CD4-positive, alpha-beta T cell treated with Interleukin-6 at 100 ng/mL for 8 hours (primary cell): ENCODE measurements around the gene DSCAM.

Source experiments
- DNase-seq: peaks from one replicate; pipeline ENCODE4 v3.0.0-alpha.2; 2020; ENCODE audit warnings: mixed read lengths, low spot score

DSCAM gene

DNA sequence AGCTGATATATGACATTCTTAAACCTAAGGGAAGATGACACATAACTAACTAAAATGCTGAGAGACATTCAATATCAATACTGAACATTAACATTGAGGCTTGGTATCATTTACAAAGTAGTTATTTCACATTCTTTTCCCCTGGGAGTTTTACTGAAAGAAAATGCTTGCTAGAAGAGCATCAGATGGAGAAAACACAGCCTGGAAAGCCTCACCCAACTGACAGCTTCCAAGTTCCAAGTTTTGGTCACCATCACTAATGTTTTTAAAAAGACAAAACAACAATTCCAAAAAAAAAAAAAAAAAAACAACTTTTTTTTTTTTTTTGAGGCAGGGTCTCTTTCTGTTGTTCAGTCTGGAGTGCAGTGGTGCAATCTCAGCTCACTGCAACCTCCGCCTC lies 80.6 kb downstream of the DSCAM start:
- DNase-seq: no peak

DNA sequence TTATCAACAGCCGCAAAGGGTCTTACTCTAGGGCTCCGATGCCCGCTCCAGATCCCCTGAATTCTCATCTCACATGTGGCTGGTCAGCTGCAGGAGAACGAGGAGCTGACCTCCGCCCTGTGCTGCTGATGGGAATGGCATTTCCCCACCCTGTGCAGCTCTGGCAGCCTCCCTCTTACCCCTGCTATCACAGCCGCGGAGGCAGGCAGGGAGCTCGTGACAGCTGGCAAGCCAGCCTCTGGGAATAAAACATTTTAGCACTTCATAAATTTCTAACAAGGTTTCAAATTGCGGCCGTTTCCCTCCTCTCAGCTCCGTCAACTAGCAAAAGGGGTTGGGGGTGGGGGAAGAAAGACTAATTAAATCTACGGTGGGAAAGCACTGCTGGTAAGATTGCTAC lies 81.1 kb downstream of the DSCAM start:
- no peak for DNase-seq

DNA sequence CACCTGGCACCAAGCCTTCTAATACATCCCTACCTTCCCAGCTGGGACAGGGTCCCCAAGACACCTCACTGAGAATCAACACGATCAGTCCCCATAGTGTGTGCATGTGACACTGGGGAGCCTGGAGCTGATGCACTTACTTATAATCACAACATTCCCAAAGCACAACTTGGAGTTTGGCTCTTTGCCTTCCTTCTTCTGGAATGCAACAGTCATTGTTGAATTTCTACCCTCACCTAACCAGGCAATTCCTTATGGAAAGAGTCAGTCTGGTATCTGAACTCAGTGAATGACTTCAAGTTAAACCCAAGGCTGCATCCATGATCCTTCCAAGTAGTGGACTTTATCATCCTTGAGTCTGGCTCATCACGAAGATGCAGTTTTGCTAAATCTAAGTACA lies 86.1 kb downstream of the DSCAM start:
- no peak for DNase-seq

DNA sequence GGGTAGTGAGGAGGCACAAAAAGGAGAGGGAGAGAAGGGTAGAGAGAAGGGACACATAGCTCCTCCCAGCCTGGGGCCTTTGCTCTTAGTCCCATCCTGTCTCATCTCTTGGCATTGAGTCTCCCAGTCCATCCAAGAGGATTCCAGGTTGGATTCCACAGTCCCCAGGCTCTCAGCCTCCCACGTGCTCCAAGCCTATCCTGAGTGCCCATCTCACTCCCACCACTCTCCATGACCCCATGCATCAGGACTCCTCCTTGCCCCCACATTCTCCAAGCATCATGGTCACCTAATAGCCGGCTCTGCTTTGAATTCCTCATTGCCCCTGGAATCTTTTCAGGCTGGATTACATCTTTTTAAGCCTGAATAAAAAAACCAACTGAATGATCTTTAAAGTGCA lies 87.9 kb downstream of the DSCAM start:
- no peak for DNase-seq

DNA sequence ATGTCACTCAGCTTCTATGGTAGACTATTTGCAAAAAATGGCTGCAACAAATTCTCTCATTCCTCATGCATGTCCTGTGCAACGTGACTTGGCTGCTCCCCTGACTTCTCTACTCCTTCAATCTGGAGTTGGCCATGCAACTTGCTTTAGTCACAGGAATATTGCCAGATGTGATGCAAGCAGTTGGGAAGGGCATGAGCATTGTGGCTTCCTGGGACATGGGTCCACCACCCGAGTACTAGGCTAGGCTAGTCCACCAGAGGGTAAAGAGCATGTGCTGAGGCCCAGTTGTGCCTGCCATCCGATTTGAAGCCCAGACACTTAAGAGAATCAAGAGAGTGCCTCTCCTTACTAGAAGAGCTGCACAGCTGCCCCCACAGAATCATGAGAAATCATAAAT lies 89.6 kb downstream of the DSCAM start:
- DNase-seq: no peak

DNA sequence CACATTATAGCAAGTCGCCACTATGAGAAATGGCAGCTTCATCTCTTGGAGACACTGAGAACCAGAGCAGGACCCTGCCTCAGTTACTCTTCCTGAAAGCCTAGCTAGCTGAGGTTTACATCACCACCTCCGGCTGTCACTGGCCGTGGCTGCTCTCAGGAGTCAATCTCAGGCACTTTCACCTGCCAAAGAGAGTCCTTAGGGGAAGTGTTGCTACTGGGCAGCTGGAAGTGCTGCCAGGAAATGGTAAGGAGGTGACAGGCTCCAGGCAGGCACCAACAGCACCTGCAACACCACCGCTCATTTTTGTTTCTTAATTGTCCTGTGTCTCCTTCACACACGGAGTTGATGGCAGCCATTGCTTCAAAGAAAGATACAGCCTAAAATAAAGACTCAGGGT lies 92.5 kb downstream of the DSCAM start:
- DNase-seq: no peak

DNA sequence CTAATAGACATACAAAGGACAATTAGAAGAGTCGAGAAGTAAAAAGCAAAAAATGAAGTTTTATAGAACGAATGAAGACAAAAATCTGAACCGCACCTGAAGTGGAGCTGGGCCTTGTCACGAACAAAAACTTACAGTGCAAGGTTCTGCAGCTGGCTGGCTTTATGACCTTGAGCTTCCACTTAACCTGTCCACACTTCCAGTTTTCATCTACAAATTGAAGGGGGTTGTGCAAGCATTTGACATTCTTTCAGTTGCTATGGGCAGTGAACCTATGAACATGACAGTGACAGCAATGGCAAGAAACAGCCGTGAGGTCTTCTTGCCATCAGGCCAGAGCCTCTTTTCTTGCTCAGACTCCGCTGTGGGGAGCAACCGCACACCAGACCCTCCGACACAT lies 93.2 kb downstream of the DSCAM start:
- no peak for DNase-seq

DNA sequence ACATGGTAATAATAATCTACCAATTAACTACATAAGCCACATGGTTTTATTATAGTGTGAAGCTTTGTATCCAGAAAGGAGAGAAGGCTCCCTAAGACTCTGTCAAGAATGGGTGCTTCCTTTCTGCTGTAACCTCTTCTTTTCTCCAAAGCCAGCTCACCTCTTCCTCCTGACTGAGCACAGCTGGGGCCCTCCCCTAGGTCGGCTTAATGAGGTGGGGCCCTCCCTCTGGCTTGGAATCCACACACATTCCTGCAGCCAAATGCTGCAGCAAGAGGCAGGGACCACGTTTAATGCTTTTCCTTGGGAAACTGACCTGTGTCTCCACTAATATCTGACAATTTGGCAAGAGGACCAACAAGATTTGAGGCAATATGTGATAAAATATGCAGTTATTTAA lies 94.8 kb downstream of the DSCAM start:
- no peak for DNase-seq

DNA sequence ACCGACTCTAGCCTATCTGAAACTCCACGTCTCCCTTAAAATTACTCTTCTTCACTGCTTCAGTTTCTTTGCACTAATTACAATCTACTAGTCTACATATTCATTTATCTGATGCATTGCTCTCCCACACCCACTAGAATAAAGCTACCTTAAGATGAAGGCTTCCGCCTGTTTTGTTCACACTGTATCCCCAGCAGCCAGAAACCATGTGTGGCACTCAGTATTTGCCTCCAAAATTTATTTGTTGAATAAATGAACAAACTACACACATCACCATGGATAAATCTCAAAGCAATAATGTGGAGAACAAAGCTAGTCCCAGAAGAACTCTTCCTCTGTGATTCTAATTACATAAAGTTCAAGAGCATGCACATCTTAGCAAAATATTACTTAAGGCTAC lies 95.7 kb downstream of the DSCAM start:
- no peak for DNase-seq

DNA sequence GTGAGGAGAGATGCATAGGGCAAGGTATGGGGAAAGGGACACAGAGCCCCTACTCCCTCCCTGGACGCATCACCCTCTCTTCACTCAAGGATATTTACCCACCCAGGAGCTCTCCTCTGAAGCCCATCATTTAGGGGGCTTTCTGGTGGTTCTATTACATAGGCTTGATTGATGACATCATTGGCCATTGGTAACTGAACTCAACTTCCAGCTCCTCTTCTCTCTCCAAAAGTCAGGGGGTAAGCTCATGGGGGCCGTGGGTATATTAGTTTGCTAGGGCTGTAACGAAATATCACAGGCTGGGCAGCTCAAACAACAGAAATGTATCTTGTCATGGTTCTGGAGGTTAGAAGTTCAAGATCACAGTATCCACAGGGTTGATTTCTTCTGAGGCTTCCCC lies 110.8 kb downstream of the DSCAM start:
- DNase-seq: no peak

DNA sequence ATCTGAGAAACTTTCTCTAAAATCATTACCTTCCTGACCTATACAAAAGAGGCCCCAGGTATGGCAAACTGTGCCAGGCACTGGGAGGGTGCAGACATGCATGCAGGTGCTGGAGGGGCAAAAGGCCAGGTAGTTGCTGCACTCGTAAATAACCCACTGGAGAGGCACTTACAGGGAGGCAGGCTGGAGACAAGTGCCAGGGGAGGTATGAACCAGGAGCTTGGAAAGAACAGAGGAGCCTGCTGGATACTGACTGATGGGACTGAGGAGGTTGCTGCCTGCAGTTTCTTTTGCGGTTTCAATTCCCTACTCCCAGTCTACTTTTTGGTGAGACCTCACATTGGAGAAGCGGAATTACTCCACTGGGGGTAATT lies 113.9 kb downstream of the DSCAM start:
- DNase-seq: no peak

DNA sequence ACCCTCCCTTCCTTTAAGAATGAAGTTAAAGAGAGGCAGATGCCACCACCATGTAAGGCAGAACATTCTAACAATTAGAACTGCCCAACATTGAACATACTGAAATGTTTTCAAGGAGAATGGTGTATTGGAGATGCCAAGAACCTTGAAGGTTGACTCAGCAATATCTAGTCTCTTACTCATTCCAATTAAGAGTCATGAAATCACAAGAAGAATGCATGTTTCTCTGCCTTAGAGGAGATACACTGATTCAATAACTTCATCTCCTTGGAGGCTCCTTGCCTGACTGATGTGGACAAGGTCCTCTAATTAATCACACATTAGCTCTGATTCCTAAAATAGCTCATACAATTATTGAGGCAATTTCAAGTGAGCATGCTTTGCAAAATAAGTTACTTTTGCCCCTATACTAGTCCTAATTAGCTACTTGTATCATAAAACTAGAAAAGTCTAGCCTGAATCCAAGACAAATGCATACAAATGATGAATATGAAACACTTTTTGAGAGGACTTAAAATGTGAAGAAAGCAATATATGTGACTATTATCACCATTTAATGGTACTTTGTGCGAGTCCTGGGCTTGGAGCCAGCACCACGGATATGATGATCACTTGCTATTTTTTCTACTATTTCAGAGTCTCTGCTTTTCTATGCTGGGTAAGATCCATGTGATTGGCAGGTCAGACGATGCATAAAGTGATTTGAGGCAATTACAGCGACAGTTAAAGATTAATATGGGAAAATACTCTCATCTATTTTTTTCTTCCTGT lies 114.5 kb downstream of the DSCAM start:
- no peak for DNase-seq

DNA sequence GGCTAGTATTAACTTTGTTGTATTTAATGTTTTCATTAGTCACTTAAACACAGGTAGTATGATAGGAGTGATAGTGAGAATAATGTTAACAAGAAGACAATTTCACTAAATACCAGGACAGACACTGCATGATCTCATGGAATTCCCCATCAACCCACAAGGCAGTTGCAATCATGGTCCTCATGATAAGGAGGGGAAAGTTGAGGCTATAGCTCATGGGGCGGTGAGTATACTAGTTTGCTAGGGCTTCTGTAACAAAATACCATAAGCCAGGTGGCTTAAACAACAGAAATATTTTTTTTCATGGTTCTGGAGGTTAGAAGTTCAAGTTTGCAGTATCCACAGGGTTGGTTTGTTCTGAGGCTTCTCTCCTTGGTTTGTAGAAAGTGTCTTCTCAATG lies 115.8 kb downstream of the DSCAM start:
- no peak for DNase-seq

DNA sequence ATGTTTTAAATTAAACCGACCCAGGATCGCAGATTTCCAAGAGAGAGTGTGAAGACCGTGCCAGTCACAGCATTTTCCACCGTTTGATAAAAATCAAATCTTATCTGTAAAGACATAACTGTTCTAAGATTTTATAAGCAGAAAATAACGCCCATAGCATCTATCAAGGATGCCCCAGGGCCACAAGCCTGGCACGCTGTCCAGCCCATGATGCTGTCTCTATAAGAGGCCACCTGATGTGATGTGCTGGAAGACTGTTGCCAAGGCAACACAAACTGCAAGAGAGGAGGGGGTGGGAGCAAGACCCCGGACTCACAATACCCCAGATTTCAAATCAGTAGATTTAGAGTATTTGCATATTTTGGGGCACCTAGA lies 116.5 kb downstream of the DSCAM start:
- DNase-seq: no peak

DNA sequence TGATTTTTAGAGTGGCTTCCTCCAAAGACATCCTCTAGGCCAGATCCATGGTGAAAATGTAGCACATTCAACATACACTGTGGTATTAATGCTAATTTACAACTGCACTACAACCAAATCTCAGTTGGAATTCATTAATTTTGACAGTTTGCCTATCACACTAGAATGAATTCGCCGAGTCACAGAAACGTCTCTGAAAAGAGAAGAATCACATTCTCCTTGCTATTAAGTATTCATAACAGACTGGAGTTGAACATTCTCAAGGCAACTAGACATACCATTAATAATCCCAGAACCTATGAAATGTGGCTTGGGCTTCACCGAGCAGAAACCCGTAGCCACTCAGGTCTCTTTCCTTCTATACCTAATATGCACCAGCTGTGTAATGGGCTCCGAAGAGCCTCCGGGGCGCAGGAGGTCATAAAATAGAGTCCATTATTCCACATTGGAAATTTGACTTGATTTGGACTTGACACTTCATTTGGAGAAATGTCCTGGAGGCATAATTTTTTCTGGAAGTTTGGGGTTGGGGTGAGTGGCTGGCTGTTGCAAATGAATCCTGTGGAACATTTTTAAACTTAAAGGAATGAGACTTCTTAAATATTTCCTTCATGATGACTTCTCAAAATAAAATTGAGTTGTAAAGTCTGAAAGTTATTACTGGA lies 117.1 kb downstream of the DSCAM start:
- DNase-seq: no peak

DNA sequence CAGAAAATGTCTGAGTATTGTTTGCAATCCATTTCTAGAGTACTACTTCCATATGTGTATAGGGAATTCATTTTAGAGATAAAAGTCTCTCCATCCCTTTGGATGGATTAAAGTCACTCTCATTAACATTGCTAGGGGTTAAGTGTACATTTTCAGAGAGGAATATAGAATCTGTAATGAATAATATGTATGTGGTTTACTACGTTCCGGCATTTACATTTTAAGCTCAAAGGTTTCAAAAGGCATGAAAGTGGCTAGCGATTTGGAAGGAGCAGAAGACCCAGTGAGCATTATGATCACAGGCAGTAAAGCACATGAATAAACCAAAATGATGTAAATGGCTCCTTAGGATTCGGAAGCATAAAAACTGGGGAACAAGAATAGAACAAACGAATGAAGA lies 123.0 kb downstream of the DSCAM start:
- no peak for DNase-seq

DNA sequence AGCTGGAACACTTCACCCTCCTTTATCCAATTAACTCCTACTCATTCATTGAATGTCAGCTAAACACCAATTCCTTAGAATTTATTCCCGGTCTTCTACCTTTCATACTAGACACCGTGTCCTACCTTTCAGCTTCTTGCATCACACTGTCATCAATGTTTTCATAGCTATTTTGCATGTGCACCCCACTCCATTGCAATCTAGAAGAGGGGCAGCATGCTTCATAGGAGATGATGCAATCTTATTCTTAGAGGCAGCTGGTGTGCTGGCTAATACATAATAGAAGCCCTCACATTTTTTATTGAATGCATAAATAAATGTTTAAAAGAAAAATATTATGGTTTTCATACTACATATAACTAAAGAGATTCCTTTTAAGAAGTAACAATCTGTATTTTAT lies 123.6 kb downstream of the DSCAM start:
- no peak for DNase-seq

DNA sequence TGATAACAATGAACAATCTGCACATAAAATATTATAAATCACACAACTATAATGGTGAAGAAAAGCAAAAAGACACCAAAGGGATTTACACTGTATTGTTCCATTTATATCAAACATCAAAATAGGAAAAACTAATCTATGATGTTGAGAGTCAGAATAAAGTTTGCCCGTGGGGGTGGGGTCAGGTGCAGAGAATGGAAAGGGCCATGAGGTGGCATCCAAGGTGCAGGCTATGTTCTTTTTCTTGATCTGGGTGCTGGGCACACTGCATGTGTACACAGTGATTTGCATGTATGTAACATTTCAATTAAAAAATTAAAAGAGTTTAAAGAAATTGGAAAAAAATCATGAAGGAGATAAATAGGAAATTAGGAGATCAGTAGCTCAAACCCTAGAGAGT lies 127.3 kb downstream of the DSCAM start:
- DNase-seq: no peak

DNA sequence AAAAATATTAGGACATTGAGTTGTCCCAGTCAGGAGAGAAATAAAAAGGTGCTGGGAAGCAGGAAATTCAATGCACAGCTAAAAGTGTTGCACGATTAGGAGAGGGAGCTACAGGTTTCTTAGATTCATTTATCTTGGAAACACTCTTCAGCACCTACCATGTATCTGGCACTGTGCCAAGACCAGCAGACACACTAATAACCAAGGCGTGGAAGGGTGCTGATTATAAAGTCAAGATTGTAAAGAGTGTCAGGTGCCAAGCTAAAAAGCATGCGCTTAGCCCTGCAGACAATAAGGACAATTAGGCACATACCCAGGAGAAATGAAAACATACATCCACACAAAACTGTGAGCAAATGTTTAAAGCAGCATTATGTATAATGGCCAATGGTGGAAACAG lies 129.9 kb downstream of the DSCAM start:
- DNase-seq: no peak

DNA sequence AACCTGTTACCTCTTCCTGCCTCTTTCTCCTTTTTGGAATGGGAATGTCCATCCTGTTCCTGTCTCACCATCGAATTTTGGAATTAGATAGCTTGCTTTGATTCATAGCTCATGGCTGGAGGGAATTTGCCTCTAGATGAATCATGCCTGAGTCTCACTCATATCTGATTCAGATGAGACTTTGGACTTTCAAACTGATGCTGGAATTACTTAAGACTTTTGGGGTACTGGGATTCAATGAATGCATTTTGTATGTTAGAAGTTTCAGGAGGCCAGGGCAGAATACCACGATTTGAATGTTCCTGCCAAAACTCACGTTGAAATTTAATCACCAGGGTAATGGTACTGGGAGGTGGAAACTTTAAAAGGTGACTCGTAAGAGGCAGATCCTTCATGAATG lies 132.4 kb downstream of the DSCAM start:
- no peak for DNase-seq

DNA sequence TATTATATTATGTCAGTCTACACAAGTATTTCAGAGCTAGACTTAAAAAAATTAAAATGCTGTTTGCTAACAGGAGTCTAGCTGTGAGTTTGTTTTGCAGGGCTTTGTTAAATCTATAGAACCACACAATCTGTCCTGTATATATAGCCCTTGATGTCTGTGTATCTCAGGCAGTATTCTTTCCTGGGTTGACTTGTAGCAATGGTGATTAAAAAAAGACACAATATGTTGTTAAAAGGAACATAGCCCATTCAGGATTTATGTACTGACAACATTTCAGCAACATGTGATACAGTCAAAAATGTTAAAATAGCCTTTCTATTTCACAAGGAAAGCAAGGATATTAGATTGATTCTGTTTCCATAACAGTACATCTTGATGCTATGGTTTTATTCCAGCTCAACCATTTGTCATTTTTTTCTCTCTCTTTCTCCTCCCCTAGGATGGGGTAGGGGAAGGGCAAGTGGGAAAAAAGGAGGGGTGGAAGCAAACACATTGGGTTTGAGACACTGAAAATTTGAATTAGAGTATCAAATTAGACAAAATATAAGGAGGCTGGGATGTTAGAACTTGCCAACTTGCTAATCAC lies 139.2 kb downstream of the DSCAM start:
- DNase-seq: no peak

DNA sequence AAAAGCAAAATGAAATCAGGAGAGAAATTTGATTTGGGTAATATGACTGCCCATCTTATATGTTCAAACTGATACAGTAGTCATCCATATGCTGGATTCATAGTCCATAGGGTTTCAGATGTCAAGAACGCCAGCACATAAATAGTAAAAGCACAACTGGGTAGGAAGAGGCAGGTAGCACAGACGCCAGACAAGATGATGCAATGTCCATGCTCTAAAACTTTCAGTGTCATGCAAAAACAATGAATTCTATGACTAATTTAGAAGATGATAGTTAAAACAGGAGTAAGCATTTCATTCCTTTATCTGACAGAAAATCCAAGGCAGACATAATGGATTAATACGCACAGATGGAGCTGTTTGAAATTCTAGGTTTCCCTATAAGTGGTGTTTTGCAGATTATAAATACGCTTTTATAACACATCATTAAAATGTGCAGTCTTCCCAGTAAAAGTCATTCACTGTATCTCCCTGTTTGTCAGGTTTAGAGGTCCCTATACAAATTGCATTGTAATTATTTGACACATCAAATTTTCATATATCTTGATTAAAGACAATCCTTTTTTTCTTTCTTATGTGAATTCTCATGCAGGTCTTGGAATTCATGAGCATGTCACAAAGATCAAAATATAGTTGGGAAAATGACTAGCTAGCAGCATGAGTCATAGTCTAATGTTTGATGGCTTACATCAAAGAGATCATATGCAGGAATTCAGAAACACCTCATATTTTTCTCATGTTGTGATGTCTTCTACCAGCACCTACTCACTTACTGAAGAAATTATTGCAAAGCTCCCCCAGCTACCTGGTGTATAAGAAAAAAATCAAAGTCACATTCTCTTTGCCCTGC lies 139.9 kb downstream of the DSCAM start:
- DNase-seq: no peak

DNA sequence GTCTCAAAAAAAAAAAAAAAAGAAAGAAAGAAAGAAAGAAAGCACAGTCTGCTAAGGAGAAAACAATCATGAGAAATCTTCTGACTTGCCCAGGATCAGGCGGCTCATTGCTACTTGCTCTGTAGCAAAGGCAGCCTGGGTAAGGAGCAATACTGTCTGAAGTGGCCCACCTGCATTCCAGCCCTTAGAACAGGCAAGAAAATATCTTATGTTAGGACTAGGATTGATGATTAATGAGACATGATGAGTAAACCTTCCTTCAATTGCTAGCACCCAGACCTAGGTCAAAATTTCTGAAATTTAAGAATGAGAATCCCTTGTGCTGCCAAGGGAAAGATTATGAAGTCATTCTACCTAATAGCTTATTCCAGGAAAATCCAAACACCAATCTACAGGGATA lies 140.8 kb downstream of the DSCAM start:
- DNase-seq: no peak
